NB4 (cell line): Measurements from ENCODE around the gene ACP4.
"Not testable (repeated sequence)": the region's sequence is repeated elsewhere in the genome, so short reads cannot be mapped to it uniquely, and the experiment has no call there.

Experiments used
- CTCF ChIP-seq: IDR thresholded peaks from one replicate; pipeline ENCODE4 v1.5.1; 2012; ENCODE audit warnings: low read depth, low read length
- MYC ChIP-seq: IDR thresholded peaks from 2 replicates; pipeline ENCODE4 v1.6.1; 2011; ENCODE audit warnings: low read depth, low read length
- POLR2A ChIP-seq: IDR thresholded peaks from 2 replicates; pipeline ENCODE4 v1.6.1; 2011; ENCODE audit warnings: mild to moderate bottlenecking; ENCODE audit not compliant: insufficient read length; ENCODE audit errors: extremely low read depth
- TF ChIP-seq, protein P1 (sequence below): IDR thresholded peaks from 2 replicates; pipeline ENCODE4 v1.6.1; 2011; ENCODE audit warnings: low read depth, low read length

GRCh38 chr19:50759076-50759475 lies 31.1 kb upstream of the ACP4 start:
- not testable (repeated sequence) for TF ChIP-seq CTCF, POLR2A, MYC
- TF ChIP-seq, protein P1, sequence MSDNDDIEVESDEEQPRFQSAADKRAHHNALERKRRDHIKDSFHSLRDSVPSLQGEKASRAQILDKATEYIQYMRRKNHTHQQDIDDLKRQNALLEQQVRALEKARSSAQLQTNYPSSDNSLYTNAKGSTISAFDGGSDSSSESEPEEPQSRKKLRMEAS: not testable (repeated sequence)
